Calu3 (cell line): ENCODE measurements around the gene NCOA1. TPM values are rescaled to one million over a fixed set of nuclear protein-coding genes. Genes with fewer than 3 reads are reported as not detected.

ENCODE experiments used
- BruUV-seq: library from RNA; stranded (reverse); fragments of 400-500 nt; replicated peaks from 2 replicates; lab custom pipeline; 2021; lab: Mats Ljungman, UMichigan
- CTCF ChIA-PET: fragments of 300-600 bp; sonication (Branson Sonifier 250); formaldehyde crosslinking; loops from one replicate; lab custom pipeline; 2022; ENCODE audit warnings: antibody characterized with exemption; lab: Charles Lee
- DNase-seq: peaks from one replicate; pipeline ENCODE4 v3.0.0; 2022
- H3K27ac Mint-ChIP-seq: one replicate; pipeline ENCODE4 v1.8.0; 2022; ENCODE audit warnings: mixed read lengths; ENCODE audit not compliant: unreplicated experiment
- H3K27me3 Mint-ChIP-seq: one replicate; pipeline ENCODE4 v1.8.0; 2022; ENCODE audit warnings: mixed read lengths; ENCODE audit not compliant: unreplicated experiment
- H3K36me3 Mint-ChIP-seq: one replicate; pipeline ENCODE4 v1.8.0; 2022; ENCODE audit warnings: mild to moderate bottlenecking, moderate library complexity, mixed read lengths; ENCODE audit not compliant: insufficient read depth, unreplicated experiment
- H3K4me1 Mint-ChIP-seq: one replicate; pipeline ENCODE4 v1.8.0; 2022; ENCODE audit warnings: mild to moderate bottlenecking, low read depth, mixed read lengths; ENCODE audit not compliant: unreplicated experiment
- H3K4me3 Mint-ChIP-seq: one replicate; pipeline ENCODE4 v1.8.0; 2022; ENCODE audit warnings: mild to moderate bottlenecking, low read depth, moderate library complexity, mixed read lengths; ENCODE audit not compliant: unreplicated experiment
- H3K9me3 Mint-ChIP-seq: one replicate; pipeline ENCODE4 v1.8.0; 2022; ENCODE audit warnings: low read depth, mixed read lengths; ENCODE audit not compliant: unreplicated experiment
- intact Hi-C: fragments of 100-400 bp; cut with micrococcal nuclease; formaldehyde crosslinking; loops from one replicate; pipeline ENCODE4 v1.10.0; 2022; ENCODE audit not compliant: unreplicated experiment
- total RNA-seq: library from RNA; stranded (reverse); gene quantifications from 2 replicates; pipeline ENCODE4 v1.2.3, GENCODE V29; 2022
- TF ChIP-seq, protein P1 (sequence below): fragments of 200-600 bp; IDR thresholded peaks from one replicate; pipeline ENCODE4 v1.8.0; 2022; ENCODE audit warnings: antibody characterized with exemption; ENCODE audit not compliant: unreplicated experiment

Gene NCOA1
- total RNA-seq, 1 experiment from 2014 or later = 14.8 TPM

DNA sequence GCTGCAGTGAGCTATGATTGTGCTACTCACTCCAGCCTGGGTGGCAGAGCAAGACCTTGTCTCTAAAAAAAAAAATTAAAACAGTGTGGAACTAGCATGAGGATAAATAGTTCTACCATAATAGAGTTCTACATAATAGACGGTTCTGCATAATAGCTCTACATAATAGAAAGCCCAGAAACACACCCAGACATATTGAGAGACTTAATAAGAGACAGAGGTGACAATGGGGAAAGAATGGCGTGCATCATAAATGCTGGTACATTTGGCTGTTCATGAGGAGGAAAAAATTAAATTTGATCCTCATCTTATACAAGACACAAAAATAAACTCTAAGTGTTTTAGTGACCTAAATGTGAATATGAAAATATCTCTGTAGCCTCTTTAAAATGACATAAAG lies 243.7 kb downstream of the NCOA1 start:
- no peaks in the 10 kb centered on the region for H3K9me3 Mint-ChIP-seq
- no TSS peak for BruUV-seq
- H3K27ac Mint-ChIP-seq = no peak overlapping the region
- TF ChIP-seq, protein P1, sequence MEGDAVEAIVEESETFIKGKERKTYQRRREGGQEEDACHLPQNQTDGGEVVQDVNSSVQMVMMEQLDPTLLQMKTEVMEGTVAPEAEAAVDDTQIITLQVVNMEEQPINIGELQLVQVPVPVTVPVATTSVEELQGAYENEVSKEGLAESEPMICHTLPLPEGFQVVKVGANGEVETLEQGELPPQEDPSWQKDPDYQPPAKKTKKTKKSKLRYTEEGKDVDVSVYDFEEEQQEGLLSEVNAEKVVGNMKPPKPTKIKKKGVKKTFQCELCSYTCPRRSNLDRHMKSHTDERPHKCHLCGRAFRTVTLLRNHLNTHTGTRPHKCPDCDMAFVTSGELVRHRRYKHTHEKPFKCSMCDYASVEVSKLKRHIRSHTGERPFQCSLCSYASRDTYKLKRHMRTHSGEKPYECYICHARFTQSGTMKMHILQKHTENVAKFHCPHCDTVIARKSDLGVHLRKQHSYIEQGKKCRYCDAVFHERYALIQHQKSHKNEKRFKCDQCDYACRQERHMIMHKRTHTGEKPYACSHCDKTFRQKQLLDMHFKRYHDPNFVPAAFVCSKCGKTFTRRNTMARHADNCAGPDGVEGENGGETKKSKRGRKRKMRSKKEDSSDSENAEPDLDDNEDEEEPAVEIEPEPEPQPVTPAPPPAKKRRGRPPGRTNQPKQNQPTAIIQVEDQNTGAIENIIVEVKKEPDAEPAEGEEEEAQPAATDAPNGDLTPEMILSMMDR = no peak
- H3K4me3 Mint-ChIP-seq = no peak overlapping the region
- CTCF ChIA-PET = no interaction called here
- no peaks in the 10 kb centered on the region for H3K4me1 Mint-ChIP-seq
- intact Hi-C loops = no loop called here
- no peaks in the 10 kb centered on the region for H3K36me3 Mint-ChIP-seq
- no peaks in the 10 kb centered on the region for H3K27me3 Mint-ChIP-seq
- DNase-seq = no peak

DNA sequence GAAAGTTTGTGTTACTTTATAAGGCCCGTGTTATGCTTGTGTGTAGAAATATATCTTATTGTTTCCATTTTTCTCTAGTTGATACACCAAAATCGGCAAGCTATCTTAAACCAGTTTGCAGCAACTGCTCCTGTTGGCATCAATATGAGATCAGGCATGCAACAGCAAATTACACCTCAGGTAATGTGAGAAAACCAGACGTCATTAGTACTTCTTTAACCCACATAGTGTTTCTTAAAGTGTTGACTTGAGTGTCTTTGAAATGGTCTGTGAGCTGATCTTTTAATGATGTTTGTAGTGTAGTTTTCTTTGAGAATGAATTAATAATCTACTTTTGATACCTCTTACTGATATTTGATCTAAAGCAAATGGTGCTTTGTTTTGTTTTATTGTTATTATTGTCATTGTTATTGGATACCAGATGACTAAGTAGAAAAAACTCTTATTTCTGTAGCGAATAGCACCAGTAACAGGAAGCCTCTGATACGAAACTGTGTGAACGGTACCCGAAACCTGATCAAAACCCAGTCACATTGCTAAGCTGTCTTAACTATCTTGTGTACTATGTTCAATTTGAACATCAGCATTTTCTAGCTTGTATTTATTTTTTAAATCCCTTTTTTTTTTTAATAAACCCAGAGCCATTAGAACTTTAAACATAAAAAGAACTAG lies 248.4 kb downstream of the NCOA1 start:
- no peak for DNase-seq
- Mint-ChIP-seq H3K36me3 (no peaks in the 10 kb centered on the region), H3K4me1 (no peaks in the 10 kb centered on the region), H3K27me3 (no peaks in the 10 kb centered on the region), H3K4me3 (no peak overlapping the region), H3K9me3 (no peaks in the 10 kb centered on the region), H3K27ac (no peak overlapping the region)
- TF ChIP-seq, protein P1 = no peak
- intact Hi-C loops = no loop called here
- CTCF ChIA-PET = interaction anchor here (0.5 kb wide), 1 partner anchor 354 kb away, joined by 5 read pairs; no protein-coding TSS in a partner anchor
- BruUV-seq = no TSS peak

DNA sequence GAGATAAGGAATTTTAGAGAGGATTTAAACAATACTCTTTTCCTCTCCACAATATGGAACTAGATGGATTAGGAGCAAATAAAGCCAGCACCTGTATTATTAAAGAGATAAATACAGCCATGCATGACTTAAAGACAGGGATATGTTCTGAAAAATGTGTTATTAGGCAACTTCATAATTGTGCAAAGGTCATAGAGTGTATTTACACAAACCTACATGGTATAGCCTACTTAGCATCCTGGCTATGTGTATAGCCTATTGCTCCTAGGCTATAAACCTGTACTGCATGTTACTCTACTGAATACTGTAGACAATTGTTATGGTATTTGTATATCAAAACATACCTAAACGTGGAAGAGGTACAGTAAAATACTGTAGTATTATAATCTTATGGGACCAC lies 249.1 kb downstream of the NCOA1 start:
- H3K9me3 Mint-ChIP-seq = no peaks in the 10 kb centered on the region
- H3K4me3 Mint-ChIP-seq = no peak overlapping the region
- no TSS peak for BruUV-seq
- no peaks in the 10 kb centered on the region for H3K4me1 Mint-ChIP-seq
- H3K27ac Mint-ChIP-seq = no peak overlapping the region
- no peaks in the 10 kb centered on the region for H3K27me3 Mint-ChIP-seq
- H3K36me3 Mint-ChIP-seq = no peaks in the 10 kb centered on the region
- DNase-seq = no peak
- TF ChIP-seq, protein P1 = no peak
- intact Hi-C loops = no loop called here
- CTCF ChIA-PET = no interaction called here

DNA sequence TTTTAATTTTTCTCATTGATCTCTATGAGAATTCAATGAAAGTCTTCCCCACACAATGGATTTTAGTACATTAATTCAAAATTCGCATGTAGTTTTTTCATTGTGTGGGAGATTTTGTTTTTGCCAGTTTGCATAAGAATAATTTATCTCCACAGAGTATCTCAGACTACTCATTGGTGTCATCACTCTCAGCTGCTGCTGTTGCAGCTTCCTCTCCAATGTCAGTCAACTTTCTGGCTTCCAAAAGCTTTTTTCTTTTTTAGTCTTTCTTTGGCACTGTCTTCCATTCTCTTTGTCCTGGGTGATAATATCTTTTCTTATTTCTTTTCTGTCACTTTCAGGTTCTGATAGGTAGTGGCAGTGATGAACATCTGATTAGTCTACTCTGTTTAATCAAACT lies 251.7 kb downstream of the NCOA1 start:
- CTCF ChIA-PET = no interaction called here
- intact Hi-C loops = no loop called here
- no peaks in the 10 kb centered on the region for H3K9me3 Mint-ChIP-seq
- H3K4me3 Mint-ChIP-seq = no peak overlapping the region
- BruUV-seq = no TSS peak
- H3K36me3 Mint-ChIP-seq = no peaks in the 10 kb centered on the region
- no peaks in the 10 kb centered on the region for H3K27me3 Mint-ChIP-seq
- TF ChIP-seq, protein P1 = no peak
- H3K4me1 Mint-ChIP-seq = no peaks in the 10 kb centered on the region
- no peak for DNase-seq
- no peak overlapping the region for H3K27ac Mint-ChIP-seq
